ENCODE results near the gene CAPZA2. TPM values are rescaled to one million over a fixed set of nuclear protein-coding genes. Genes with fewer than 3 reads are reported as not detected.
A peak's percentile ranks its signal among the peaks of the same experiment; 100 is the strongest.

CAPZA2 gene
- total and polyA plus RNA-seq, 2 donors from 2014 or later = 130 to 295 TPM

- H3K4me1 ChIP-seq (ENCODE audit: control insufficient read depth in 2 of 3, insufficient read depth in 2 of 3, low read depth in 1 of 3, low read length in 3 of 3) = peaks cover 0 to 14% (median 0%) of the 10 kb centered on the region in 3 donors
- H3K9me3 ChIP-seq (ENCODE audit: control insufficient read depth in 2 of 3, insufficient read depth in 1 of 3, low read length in 3 of 3) = no peaks in the 10 kb centered on the region
- H3K4me3 ChIP-seq (ENCODE audit: low read length in 3 of 3) = no peak overlapping the region
- no peaks in the 10 kb centered on the region for H3K36me3 ChIP-seq (ENCODE audit: control insufficient read depth in 2 of 3, insufficient read depth in 3 of 3, low read length in 3 of 3)
- TF ChIP-seq CTCF (IDR thresholded peaks at IDR 0.05; ENCODE audit: borderline replicate concordance, extremely low read depth, insufficient read depth) = no peak
- intact Hi-C loops (cut with DNase I) = no loop called here
- FAIRE-seq = no peak
- DNase-seq = no peak
- no peaks in the 10 kb centered on the region for H3K27me3 ChIP-seq (ENCODE audit: control insufficient read depth, insufficient read depth, low read length)
- no peak overlapping the region for H3K9ac ChIP-seq (ENCODE audit: low read length in 3 of 3)
- H3K27ac ChIP-seq (ENCODE audit: low read depth in 2 of 2, low read length in 2 of 2) = no peak overlapping the region
These were observed 88.5 kb downstream of the CAPZA2 start for GRCh38 chr7:116950889-116951351.

DNA sequence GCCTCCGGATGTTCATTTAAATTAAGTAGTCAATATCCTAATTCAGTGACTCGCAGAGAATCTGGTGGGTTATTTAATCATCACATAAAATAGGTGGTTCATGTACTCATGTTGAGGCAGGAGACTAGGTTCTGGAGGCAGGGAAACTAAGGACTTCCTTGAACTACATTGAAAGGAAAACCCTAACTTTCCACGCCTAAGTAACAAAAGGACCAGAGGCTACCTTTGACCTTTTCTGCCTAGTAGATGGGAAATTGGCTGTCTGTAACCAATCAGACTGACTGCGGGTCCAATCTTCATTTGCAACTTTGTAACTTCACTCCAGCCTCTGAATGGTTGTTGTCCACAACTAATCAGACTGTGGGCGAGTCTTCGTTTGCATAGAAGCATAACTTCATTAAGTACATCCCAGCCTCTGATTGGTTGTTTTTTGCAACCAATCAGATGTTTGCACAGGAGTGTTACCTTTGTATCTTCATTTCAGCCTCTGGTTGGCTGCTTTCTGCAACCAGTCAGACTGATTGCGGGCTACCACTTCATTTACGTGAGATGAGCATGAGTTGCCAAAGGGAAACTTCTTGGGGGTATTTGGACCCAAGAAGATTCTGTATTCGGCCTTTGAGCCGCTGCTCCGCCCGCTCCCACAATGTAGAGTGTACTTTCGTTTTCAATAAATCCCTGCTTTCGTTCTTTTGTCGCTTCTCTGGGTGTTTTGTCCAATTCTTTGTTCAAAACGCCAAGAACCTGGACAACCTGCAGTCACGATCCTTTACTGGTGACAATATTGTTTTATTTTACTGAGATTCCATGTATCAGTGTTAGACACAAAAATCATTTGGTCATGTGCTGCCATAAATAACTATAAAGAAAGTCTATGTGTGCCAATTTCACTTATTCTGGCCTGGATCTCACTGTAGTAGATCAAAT, 89.2 kb downstream of the CAPZA2 start:
- no peak for DNase-seq
- peaks cover 0 to 18% (median 4%) of the 10 kb centered on the region in 3 donors for H3K4me1 ChIP-seq (ENCODE audit: control insufficient read depth in 2 of 3, insufficient read depth in 2 of 3, low read depth in 1 of 3, low read length in 3 of 3)
- H3K4me3 ChIP-seq (ENCODE audit: low read length in 3 of 3) = no peak overlapping the region
- H3K27ac ChIP-seq (ENCODE audit: low read depth in 2 of 2, low read length in 2 of 2) = no peak overlapping the region
- intact Hi-C loops (cut with DNase I) = no loop called here
- no peaks in the 10 kb centered on the region for H3K27me3 ChIP-seq (ENCODE audit: control insufficient read depth, insufficient read depth, low read length)
- FAIRE-seq = no peak
- TF ChIP-seq CTCF (IDR thresholded peaks at IDR 0.05; ENCODE audit: borderline replicate concordance, extremely low read depth, insufficient read depth) = no peak
- H3K9me3 ChIP-seq (ENCODE audit: control insufficient read depth in 2 of 3, insufficient read depth in 1 of 3, low read length in 3 of 3) = no peaks in the 10 kb centered on the region
- no peak overlapping the region for H3K9ac ChIP-seq (ENCODE audit: low read length in 3 of 3)
- H3K36me3 ChIP-seq (ENCODE audit: control insufficient read depth in 2 of 3, insufficient read depth in 3 of 3, low read length in 3 of 3) = no peaks in the 10 kb centered on the region

- H3K9me3 ChIP-seq (ENCODE audit: control insufficient read depth in 2 of 3, insufficient read depth in 1 of 3, low read length in 3 of 3) = no peaks in the 10 kb centered on the region
- intact Hi-C loops (cut with DNase I) = no loop called here
- no peaks in the 10 kb centered on the region for H3K27me3 ChIP-seq (ENCODE audit: control insufficient read depth, insufficient read depth, low read length)
- DNase-seq = peak in 4 of 5 donors; percentile 59 to 75 (median 70)
- no peaks in the 10 kb centered on the region for H3K36me3 ChIP-seq (ENCODE audit: control insufficient read depth in 2 of 3, insufficient read depth in 3 of 3, low read length in 3 of 3)
- TF ChIP-seq CTCF (IDR thresholded peaks at IDR 0.05; ENCODE audit: borderline replicate concordance, extremely low read depth, insufficient read depth) = no peak
- FAIRE-seq = no peak
- peaks cover 0 to 18% (median 4%) of the 10 kb centered on the region in 3 donors for H3K4me1 ChIP-seq (ENCODE audit: control insufficient read depth in 2 of 3, insufficient read depth in 2 of 3, low read depth in 1 of 3, low read length in 3 of 3)
- H3K9ac ChIP-seq (ENCODE audit: low read length in 3 of 3) = peak overlapping the region; percentile 32 to 87 (median 63)
- peak overlapping the region; percentile 95 to 98 for H3K27ac ChIP-seq (ENCODE audit: low read depth in 2 of 2, low read length in 2 of 2)
- peak overlapping the region; percentile 69 to 95 (median 92) for H3K4me3 ChIP-seq (ENCODE audit: low read length in 3 of 3)
These were observed 90.4 kb downstream of the CAPZA2 start for GRCh38 chr7:116952635-116953371.

Measured in kidney (tissue), 14 donors.